ENCODE measurements around the gene ERI3. TPM values are rescaled to one million over a fixed set of nuclear protein-coding genes. Genes with fewer than 3 reads are reported as not detected.

Gene ERI3
- total RNA-seq, 4 donors from 2014 or later: 28.8 to 63.2 (median 45.0) TPM

GRCh38 chr1:44222397-44223186 lies 132.5 kb downstream of the ERI3 start:
- TF ChIP-seq POLR2A (IDR thresholded peaks at IDR 0.05) (no peak), CTCF (IDR thresholded peaks at IDR 0.05) (no peak)
- Histone ChIP-seq H3K9me3 (no peaks in the 10 kb centered on the region), H3K4me3 (replicated peaks in 1 of 3) (no peak overlapping the region), H3K27me3 (no peaks in the 10 kb centered on the region), H3K4me1 (no peaks in the 10 kb centered on the region), H3K27ac (no peak overlapping the region), H3K36me3 (peaks cover 31 to 34% of the 10 kb centered on the region in 2 donors)
- 92 to 93% methylated on average over 4 to 5 of the region's 5 CpGs for WGBS, 2 donors
- intact Hi-C loops (cut with DNase I): no loop called here
- DNase-seq: no peak

- no peaks in the 10 kb centered on the region for H3K4me1 ChIP-seq
- DNase-seq: no peak
- intact Hi-C loops (cut with DNase I): no loop called here
- TF ChIP-seq POLR2A (IDR thresholded peaks at IDR 0.05): no peak
- H3K27me3 ChIP-seq: no peaks in the 10 kb centered on the region
- H3K4me3 ChIP-seq (replicated peaks in 1 of 3): no peak overlapping the region
- WGBS, 2 donors: 89 to 96% methylated on average over 23 of the region's 23 CpGs
- H3K27ac ChIP-seq: no peak overlapping the region
- H3K9me3 ChIP-seq: no peaks in the 10 kb centered on the region
- peaks cover 31 to 34% of the 10 kb centered on the region in 2 donors for H3K36me3 ChIP-seq
Observed at GRCh38 chr1:44221769-44222168, 133.3 kb downstream of the ERI3 start.

GRCh38 chr1:44220755-44221154 lies 134.3 kb downstream of the ERI3 start:
- Histone ChIP-seq H3K9me3 (no peaks in the 10 kb centered on the region), H3K36me3 (peaks cover 31 to 34% of the 10 kb centered on the region in 2 donors), H3K4me1 (no peaks in the 10 kb centered on the region), H3K4me3 (replicated peaks in 1 of 3) (no peak overlapping the region), H3K27ac (no peak overlapping the region), H3K27me3 (no peaks in the 10 kb centered on the region)
- intact Hi-C loops (cut with DNase I): no loop called here
- TF ChIP-seq POLR2A (IDR thresholded peaks at IDR 0.05) (peak in 1 of 2 donors; percentile 3), CTCF (IDR thresholded peaks at IDR 0.05) (no peak)
- 89 to 97% methylated on average over 9 to 10 of the region's 10 CpGs for WGBS, 2 donors
- no peak for DNase-seq

- no peak for TF ChIP-seq POLR2A (IDR thresholded peaks at IDR 0.05)
- no peak for TF ChIP-seq CTCF (IDR thresholded peaks at IDR 0.05)
- intact Hi-C loops (cut with DNase I): no loop called here
- H3K36me3 ChIP-seq: peaks cover 31 to 34% of the 10 kb centered on the region in 2 donors
- no peak for DNase-seq
- WGBS, 2 donors: 79 to 83% methylated on average over 10 to 25 of the region's 31 CpGs
- no peaks in the 10 kb centered on the region for H3K27me3 ChIP-seq
- H3K4me3 ChIP-seq (replicated peaks in 1 of 3): no peak overlapping the region
- H3K27ac ChIP-seq: no peak overlapping the region
- H3K9me3 ChIP-seq: no peaks in the 10 kb centered on the region
- no peaks in the 10 kb centered on the region for H3K4me1 ChIP-seq
Observed at GRCh38 chr1:44220001-44220751, 134.9 kb downstream of the ERI3 start.

GRCh38 chr1:44219301-44219626 lies 135.8 kb downstream of the ERI3 start:
- DNase-seq: no peak
- H3K27ac ChIP-seq: no peak overlapping the region
- H3K36me3 ChIP-seq: peaks cover 31 to 34% of the 10 kb centered on the region in 2 donors
- no peak overlapping the region for H3K4me3 ChIP-seq (replicated peaks in 1 of 3)
- H3K27me3 ChIP-seq: no peaks in the 10 kb centered on the region
- intact Hi-C loops (cut with DNase I): loop anchor here (10.0 kb wide), 2 partner anchors 96 to 376 kb away; no protein-coding TSS in a partner anchor
- TF ChIP-seq CTCF (IDR thresholded peaks at IDR 0.05) (no peak), POLR2A (IDR thresholded peaks at IDR 0.05) (no peak)
- no peaks in the 10 kb centered on the region for H3K9me3 ChIP-seq
- 100% methylated on average over 6 of the region's 6 CpGs for WGBS, 2 donors
- peaks cover under 1 to 2% of the 10 kb centered on the region in 2 donors for H3K4me1 ChIP-seq

Measured in thyroid gland (tissue), 4 donors.